Bronchial epithelial cell (primary cell): ENCODE data around the gene KRT1. TPM values are rescaled to one million over a fixed set of nuclear protein-coding genes. Genes with fewer than 3 reads are reported as not detected.

Source experiments
- DNase-seq: peaks from one replicate; pipeline ENCODE4 v3.0.0-alpha.2; 2010; ENCODE audit warnings: low read depth
- FAIRE-seq: peaks from 2 replicates; lab custom pipeline; 2011; peaks lifted over from hg19 to GRCh38; lab: Jason Lieb, UNC
- H3K27me3 ChIP-seq: 2 replicates; pipeline ENCODE4 v1.5.1; 2011; ENCODE audit warnings: low read length; ENCODE audit not compliant: control insufficient read depth, insufficient read depth
- H3K36me3 ChIP-seq: 2 replicates; pipeline ENCODE4 v1.5.1; 2011; ENCODE audit warnings: low read length; ENCODE audit not compliant: control insufficient read depth, insufficient read depth
- H3K4me3 ChIP-seq: 2 replicates; pipeline ENCODE4 v1.5.1; 2011; ENCODE audit warnings: mild to moderate bottlenecking, low read depth, low read length, control low read depth
- total RNA-seq: library from RNA; depleted of rRNA; stranded (reverse); fragments of >200 nt; gene quantifications from 2 replicates; pipeline ENCODE4 v1.2.1, GENCODE V29; 2014
- TF ChIP-seq, protein P1 (sequence below): IDR thresholded peaks from 2 replicates; pipeline ENCODE4 v1.5.1; 2011; ENCODE audit warnings: mild to moderate bottlenecking, moderate library complexity, low read length, control low read depth, inconsistent platforms; ENCODE audit not compliant: insufficient read depth, severe bottlenecking

The KRT1 gene
- total RNA-seq, 1 donor from 2014 or later = not detected

- Histone ChIP-seq H3K27me3 (peaks cover 4% of the 10 kb centered on the region), H3K36me3 (no peaks in the 10 kb centered on the region), H3K4me3 (no peak overlapping the region)
- TF ChIP-seq, protein P1, sequence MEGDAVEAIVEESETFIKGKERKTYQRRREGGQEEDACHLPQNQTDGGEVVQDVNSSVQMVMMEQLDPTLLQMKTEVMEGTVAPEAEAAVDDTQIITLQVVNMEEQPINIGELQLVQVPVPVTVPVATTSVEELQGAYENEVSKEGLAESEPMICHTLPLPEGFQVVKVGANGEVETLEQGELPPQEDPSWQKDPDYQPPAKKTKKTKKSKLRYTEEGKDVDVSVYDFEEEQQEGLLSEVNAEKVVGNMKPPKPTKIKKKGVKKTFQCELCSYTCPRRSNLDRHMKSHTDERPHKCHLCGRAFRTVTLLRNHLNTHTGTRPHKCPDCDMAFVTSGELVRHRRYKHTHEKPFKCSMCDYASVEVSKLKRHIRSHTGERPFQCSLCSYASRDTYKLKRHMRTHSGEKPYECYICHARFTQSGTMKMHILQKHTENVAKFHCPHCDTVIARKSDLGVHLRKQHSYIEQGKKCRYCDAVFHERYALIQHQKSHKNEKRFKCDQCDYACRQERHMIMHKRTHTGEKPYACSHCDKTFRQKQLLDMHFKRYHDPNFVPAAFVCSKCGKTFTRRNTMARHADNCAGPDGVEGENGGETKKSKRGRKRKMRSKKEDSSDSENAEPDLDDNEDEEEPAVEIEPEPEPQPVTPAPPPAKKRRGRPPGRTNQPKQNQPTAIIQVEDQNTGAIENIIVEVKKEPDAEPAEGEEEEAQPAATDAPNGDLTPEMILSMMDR = no peak
- DNase-seq (no peak), FAIRE-seq (no peak)
Observed at GRCh38 chr12:52660934-52661499, 19.2 kb downstream of the KRT1 start.

- H3K27me3 ChIP-seq = peaks cover 4% of the 10 kb centered on the region
- no peak for FAIRE-seq
- H3K36me3 ChIP-seq = no peaks in the 10 kb centered on the region
- TF ChIP-seq, protein P1 = no peak
- DNase-seq = no peak
- no peak overlapping the region for H3K4me3 ChIP-seq
Observed at GRCh38 chr12:52659951-52660350, 20.3 kb downstream of the KRT1 start.

DNA sequence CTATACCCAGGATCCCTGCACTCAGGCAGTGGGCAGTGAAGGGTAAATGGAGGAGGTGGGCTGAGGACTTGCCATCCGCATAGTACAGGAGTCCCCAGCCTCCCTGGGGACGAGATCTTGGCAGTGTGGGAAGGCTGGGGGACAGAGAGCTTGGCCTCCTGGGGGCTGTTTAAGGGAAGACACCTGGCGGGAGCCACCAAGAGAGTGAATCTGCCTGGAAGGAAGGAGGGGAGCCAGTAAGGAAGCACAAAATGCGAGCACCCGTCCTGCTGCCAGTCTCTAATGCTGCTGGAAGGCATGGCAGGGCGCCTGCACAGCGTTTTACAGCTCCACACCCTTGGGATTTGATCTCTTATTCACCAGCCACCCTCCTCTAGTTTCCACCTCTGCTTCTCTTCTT lies 20.8 kb downstream of the KRT1 start:
- no peak for FAIRE-seq
- TF ChIP-seq, protein P1 = no peak
- H3K27me3 ChIP-seq = peaks cover 8% of the 10 kb centered on the region
- no peak overlapping the region for H3K4me3 ChIP-seq
- DNase-seq = no peak
- H3K36me3 ChIP-seq = no peaks in the 10 kb centered on the region

DNA sequence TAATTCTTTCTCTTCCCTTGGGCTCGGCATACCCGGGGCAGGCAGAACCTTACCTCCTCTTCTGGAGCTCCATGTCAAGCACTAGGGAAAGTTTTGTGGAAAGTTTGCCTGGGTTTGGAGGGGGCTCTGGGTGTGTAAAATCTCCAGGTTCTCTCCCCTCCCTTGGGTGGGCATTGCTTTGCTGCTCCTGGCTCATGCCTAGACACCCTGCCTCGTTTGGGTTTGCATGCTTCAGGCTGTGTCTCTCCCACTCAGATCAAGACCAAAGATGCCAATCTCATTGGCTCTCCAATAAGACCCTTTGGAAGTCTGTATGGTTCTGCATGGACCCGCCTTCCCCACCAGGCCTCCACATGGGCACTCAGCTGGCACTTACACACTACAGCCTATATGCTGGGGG lies 22.0 kb downstream of the KRT1 start:
- FAIRE-seq = no peak
- peaks cover 6% of the 10 kb centered on the region for H3K27me3 ChIP-seq
- TF ChIP-seq, protein P1 = no peak
- H3K36me3 ChIP-seq = no peaks in the 10 kb centered on the region
- DNase-seq = no peak
- no peak overlapping the region for H3K4me3 ChIP-seq

DNA sequence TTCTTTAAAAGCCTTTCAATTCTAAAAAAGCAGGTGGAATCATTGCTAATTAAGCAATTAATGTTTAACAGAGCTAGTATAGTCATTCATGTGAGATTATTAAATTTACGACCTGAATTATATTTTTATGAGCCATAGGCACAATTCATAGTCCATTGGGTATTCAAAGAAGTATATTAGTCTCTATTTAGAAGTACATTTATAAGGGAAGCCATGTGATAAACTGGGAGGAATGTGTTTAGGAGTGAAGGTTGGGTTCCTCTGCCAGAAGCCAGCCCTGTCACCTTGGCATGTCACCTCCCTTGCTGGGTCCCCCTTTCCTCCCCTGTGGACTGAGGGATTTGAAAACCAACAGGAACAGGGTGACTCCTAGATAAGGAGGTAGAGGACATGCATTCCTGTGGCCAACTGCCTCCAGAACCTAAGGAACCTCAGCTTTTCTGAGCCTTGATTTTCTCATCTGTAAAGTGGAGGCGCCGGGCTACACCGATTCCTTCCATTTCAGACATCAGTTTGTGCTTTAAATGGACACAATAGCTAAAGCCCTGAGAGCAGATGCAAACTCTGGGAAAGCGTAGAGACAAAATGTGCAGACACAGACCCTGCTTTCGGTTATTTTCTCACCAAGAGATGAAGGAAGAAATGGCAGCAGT lies 22.8 kb downstream of the KRT1 start:
- no peak for DNase-seq
- FAIRE-seq = no peak
- H3K4me3 ChIP-seq = no peak overlapping the region
- TF ChIP-seq, protein P1 = no peak
- H3K27me3 ChIP-seq = peaks cover 6% of the 10 kb centered on the region
- no peaks in the 10 kb centered on the region for H3K36me3 ChIP-seq
